ENCODE results near the gene KLF8. TPM values are rescaled to one million over a fixed set of nuclear protein-coding genes. Genes with fewer than 3 reads are reported as not detected.

KLF8 gene
- total RNA-seq, 6 experiments from 2014 or later, result 0.44 to 0.61 (median 0.52) TPM

- intact Hi-C loops (cut with DNase I), result no loop called here
- ATAC-seq (peak; percentile 41 to 67 (median 50)), DNase-seq (no peak)
- TF ChIP-seq CTCF (IDR thresholded peaks at IDR 0.05) (peak; percentile 18 to 42 (median 32)), POLR2A (IDR thresholded peaks at IDR 0.05) (no peak)
- H3K27me3 ChIP-seq, result no peaks in the 10 kb centered on the region
- no peaks in the 10 kb centered on the region for H3K9me3 ChIP-seq
- no peaks in the 10 kb centered on the region for H3K4me1 ChIP-seq
- no peak overlapping the region for H3K27ac ChIP-seq
- H3K4me3 ChIP-seq, result no peak overlapping the region
- no peaks in the 10 kb centered on the region for H3K36me3 ChIP-seq
Measured at GRCh38 chrX:56281789-56282188, 49.6 kb downstream of the KLF8 start.

- no peak for DNase-seq
- Histone ChIP-seq H3K36me3 (no peaks in the 10 kb centered on the region), H3K4me1 (no peaks in the 10 kb centered on the region), H3K4me3 (no peak overlapping the region), H3K9me3 (no peaks in the 10 kb centered on the region), H3K27me3 (no peaks in the 10 kb centered on the region), H3K27ac (no peak overlapping the region)
- 70% methylated on average over 9 of the region's 13 CpGs for WGBS (ENCODE audit: insufficient coverage, low coverage, low lambda C conversion rate, missing lambda C conversion rate)
- no peak for TF ChIP-seq CTCF (IDR thresholded peaks at IDR 0.05)
- no peak for TF ChIP-seq POLR2A (IDR thresholded peaks at IDR 0.05)
- ATAC-seq, result no peak
- intact Hi-C loops (cut with DNase I), result no loop called here
Measured at GRCh38 chrX:56284269-56284668, 52.1 kb downstream of the KLF8 start.

- Histone ChIP-seq H3K27ac (no peak overlapping the region), H3K9me3 (peaks cover 0 to 3% (median 0%) of the 10 kb centered on the region in 4 donors), H3K4me1 (no peaks in the 10 kb centered on the region), H3K4me3 (no peak overlapping the region), H3K27me3 (no peaks in the 10 kb centered on the region), H3K36me3 (no peaks in the 10 kb centered on the region)
- DNase-seq, result no peak
- intact Hi-C loops (cut with DNase I), result no loop called here
- 22% methylated on average over 2 of the region's 2 CpGs for WGBS (ENCODE audit: insufficient coverage, low coverage, low lambda C conversion rate, missing lambda C conversion rate)
- TF ChIP-seq POLR2A (IDR thresholded peaks at IDR 0.05), result no peak
- no peak for TF ChIP-seq CTCF (IDR thresholded peaks at IDR 0.05)
- no peak for ATAC-seq
Measured at GRCh38 chrX:56288608-56289007, 56.5 kb downstream of the KLF8 start.

GRCh38 chrX:56289449-56289848, 57.3 kb downstream of the KLF8 start:
- Histone ChIP-seq H3K27ac (no peak overlapping the region), H3K27me3 (no peaks in the 10 kb centered on the region), H3K36me3 (no peaks in the 10 kb centered on the region), H3K4me1 (no peaks in the 10 kb centered on the region), H3K4me3 (no peak overlapping the region), H3K9me3 (peaks cover 0 to 3% (median 0%) of the 10 kb centered on the region in 4 donors)
- 36% methylated on average over 1 of the region's 1 CpG for WGBS (ENCODE audit: insufficient coverage, low coverage, low lambda C conversion rate, missing lambda C conversion rate)
- DNase-seq (no peak), ATAC-seq (no peak)
- TF ChIP-seq CTCF (IDR thresholded peaks at IDR 0.05) (no peak), POLR2A (IDR thresholded peaks at IDR 0.05) (no peak)
- intact Hi-C loops (cut with DNase I), result no loop called here

- Histone ChIP-seq H3K27ac (no peak overlapping the region), H3K27me3 (no peaks in the 10 kb centered on the region), H3K36me3 (no peaks in the 10 kb centered on the region), H3K4me3 (no peak overlapping the region), H3K9me3 (no peaks in the 10 kb centered on the region), H3K4me1 (no peaks in the 10 kb centered on the region)
- DNase-seq, result no peak
- ATAC-seq, result no peak
- 50% methylated on average over 1 of the region's 1 CpG for WGBS (ENCODE audit: insufficient coverage, low coverage, low lambda C conversion rate, missing lambda C conversion rate)
- TF ChIP-seq POLR2A (IDR thresholded peaks at IDR 0.05), result no peak
- TF ChIP-seq CTCF (IDR thresholded peaks at IDR 0.05), result no peak
- intact Hi-C loops (cut with DNase I), result no loop called here
Measured at GRCh38 chrX:56308726-56309125, 76.6 kb downstream of the KLF8 start.

Measured in right lobe of liver (tissue), 6 donors.